NB4 (cell line): ENCODE measurements around the gene SYT6.

Source experiments
- CTCF ChIP-seq: IDR thresholded peaks from one replicate; pipeline ENCODE4 v1.5.1; 2012; ENCODE audit warnings: low read depth, low read length
- MAX ChIP-seq: IDR thresholded peaks from 2 replicates; pipeline ENCODE4 v1.6.1; 2011; ENCODE audit warnings: low read depth, low read length
- MYC ChIP-seq: IDR thresholded peaks from 2 replicates; pipeline ENCODE4 v1.6.1; 2011; ENCODE audit warnings: low read depth, low read length
- POLR2A ChIP-seq: IDR thresholded peaks from 2 replicates; pipeline ENCODE4 v1.6.1; 2011; ENCODE audit warnings: mild to moderate bottlenecking; ENCODE audit not compliant: insufficient read length; ENCODE audit errors: extremely low read depth

- TF ChIP-seq CTCF (no peak), MYC (no peak), MAX (no peak), POLR2A (no peak)
Observed at GRCh38 chr1:114104949-114105348, 48.7 kb downstream of the SYT6 start.
